ENCODE measurements around the gene IQCF6. TPM values are rescaled to one million over a fixed set of nuclear protein-coding genes. Genes with fewer than 3 reads are reported as not detected.

IQCF6 gene
- total RNA-seq, 1 donor from 2014 or later = not detected

GRCh38 chr3:51819151-51819550, 40.1 kb upstream of the IQCF6 start:
- Mint-ChIP-seq H3K9me3 (ENCODE audit: unreplicated experiment) (peaks cover 10% of the 10 kb centered on the region), H3K4me1 (ENCODE audit: low read depth, unreplicated experiment) (peaks cover 3% of the 10 kb centered on the region), H3K36me3 (ENCODE audit: low read depth, unreplicated experiment) (peaks cover under 1% of the 10 kb centered on the region), H3K27ac (ENCODE audit: unreplicated experiment) (no peak overlapping the region), H3K27me3 (ENCODE audit: low read depth, unreplicated experiment) (peaks cover 12% of the 10 kb centered on the region), H3K4me3 (ENCODE audit: unreplicated experiment) (no peak overlapping the region)
- no peaks in the 10 kb centered on the region for H3K4me1 ChIP-seq (ENCODE audit: insufficient read depth, low read length)
- H3K27ac ChIP-seq (ENCODE audit: low read depth, low read length) = no peak overlapping the region
- H2AFZ ChIP-seq (ENCODE audit: low read depth, low read length) = no peak overlapping the region
- no peaks in the 10 kb centered on the region for H3K36me3 ChIP-seq (ENCODE audit: insufficient read depth, low read length)
- H3K4me2 ChIP-seq (ENCODE audit: low read length) = no peak overlapping the region
- no peaks in the 10 kb centered on the region for H3K9me3 ChIP-seq (ENCODE audit: insufficient read depth, low read depth, low read length)
- no peak overlapping the region for H3K4me3 ChIP-seq (ENCODE audit: insufficient read depth, low read depth, low read length)
- no peak for DNase-seq (ENCODE audit: low read depth)
- no peaks in the 10 kb centered on the region for H3K27me3 ChIP-seq (ENCODE audit: insufficient read depth, low read length)
- H3K9ac ChIP-seq (ENCODE audit: low read length) = no peak overlapping the region
- H4K20me1 ChIP-seq (ENCODE audit: insufficient read depth, low read length) = no peaks in the 10 kb centered on the region
- no peak for FAIRE-seq
- TF ChIP-seq EZH2 (IDR thresholded peaks at IDR 0.05; ENCODE audit: insufficient read depth, low read length) = no peak
- H3K79me2 ChIP-seq (ENCODE audit: insufficient read depth, low read length) = no peaks in the 10 kb centered on the region

GRCh38 chr3:51817375-51817774, 38.3 kb upstream of the IQCF6 start:
- Histone ChIP-seq H4K20me1 (ENCODE audit: insufficient read depth, low read length) (no peaks in the 10 kb centered on the region), H3K4me1 (ENCODE audit: insufficient read depth, low read length) (no peaks in the 10 kb centered on the region), H3K27ac (ENCODE audit: low read depth, low read length) (no peak overlapping the region), H3K9me3 (ENCODE audit: insufficient read depth, low read depth, low read length) (no peaks in the 10 kb centered on the region), H3K4me2 (ENCODE audit: low read length) (no peak overlapping the region), H3K36me3 (ENCODE audit: insufficient read depth, low read length) (no peaks in the 10 kb centered on the region), H3K79me2 (ENCODE audit: insufficient read depth, low read length) (no peaks in the 10 kb centered on the region), H3K4me3 (ENCODE audit: insufficient read depth, low read depth, low read length) (no peak overlapping the region), H3K27me3 (ENCODE audit: insufficient read depth, low read length) (no peaks in the 10 kb centered on the region), H3K9ac (ENCODE audit: low read length) (no peak overlapping the region), H2AFZ (ENCODE audit: low read depth, low read length) (no peak overlapping the region)
- Mint-ChIP-seq H3K27me3 (ENCODE audit: low read depth, unreplicated experiment) (peaks cover 12% of the 10 kb centered on the region), H3K27ac (ENCODE audit: unreplicated experiment) (no peak overlapping the region), H3K4me1 (ENCODE audit: low read depth, unreplicated experiment) (peaks cover 3% of the 10 kb centered on the region), H3K9me3 (ENCODE audit: unreplicated experiment) (peaks cover 8% of the 10 kb centered on the region), H3K4me3 (ENCODE audit: unreplicated experiment) (no peak overlapping the region), H3K36me3 (ENCODE audit: low read depth, unreplicated experiment) (peaks cover 2% of the 10 kb centered on the region)
- no peak for FAIRE-seq
- TF ChIP-seq EZH2 (IDR thresholded peaks at IDR 0.05; ENCODE audit: insufficient read depth, low read length) = no peak
- TF ChIP-seq CTCF (IDR thresholded peaks at IDR 0.05; ENCODE audit: insufficient read depth, low read depth, low read length) = no peak
- DNase-seq (ENCODE audit: low read depth) = no peak

- peaks cover 12% of the 10 kb centered on the region for H3K27me3 Mint-ChIP-seq (ENCODE audit: low read depth, unreplicated experiment)
- TF ChIP-seq EZH2 (IDR thresholded peaks at IDR 0.05; ENCODE audit: insufficient read depth, low read length) = no peak
- no peak for TF ChIP-seq CTCF (IDR thresholded peaks at IDR 0.05; ENCODE audit: insufficient read depth, low read depth, low read length)
- FAIRE-seq = no peak
- Histone ChIP-seq H3K27me3 (ENCODE audit: insufficient read depth, low read length) (no peaks in the 10 kb centered on the region), H3K79me2 (ENCODE audit: insufficient read depth, low read length) (no peaks in the 10 kb centered on the region), H3K4me1 (ENCODE audit: insufficient read depth, low read length) (no peaks in the 10 kb centered on the region), H3K4me2 (ENCODE audit: low read length) (no peak overlapping the region), H3K9me3 (ENCODE audit: insufficient read depth, low read depth, low read length) (no peaks in the 10 kb centered on the region), H3K36me3 (ENCODE audit: insufficient read depth, low read length) (no peaks in the 10 kb centered on the region), H2AFZ (ENCODE audit: low read depth, low read length) (no peak overlapping the region), H3K9ac (ENCODE audit: low read length) (no peak overlapping the region), H3K27ac (ENCODE audit: low read depth, low read length) (no peak overlapping the region), H3K4me3 (ENCODE audit: insufficient read depth, low read depth, low read length) (no peak overlapping the region), H4K20me1 (ENCODE audit: insufficient read depth, low read length) (no peaks in the 10 kb centered on the region)
- H3K36me3 Mint-ChIP-seq (ENCODE audit: low read depth, unreplicated experiment) = peaks cover 2% of the 10 kb centered on the region
- H3K9me3 Mint-ChIP-seq (ENCODE audit: unreplicated experiment) = peaks cover 10% of the 10 kb centered on the region
- H3K27ac Mint-ChIP-seq (ENCODE audit: unreplicated experiment) = no peak overlapping the region
- H3K4me3 Mint-ChIP-seq (ENCODE audit: unreplicated experiment) = no peak overlapping the region
- no peak for DNase-seq (ENCODE audit: low read depth)
- H3K4me1 Mint-ChIP-seq (ENCODE audit: low read depth, unreplicated experiment) = peaks cover 3% of the 10 kb centered on the region
Observed at GRCh38 chr3:51816723-51817122, 37.7 kb upstream of the IQCF6 start.
